Measurements from ENCODE around the gene KCNIP3.
"Not testable (repeated sequence)": the region's sequence is repeated elsewhere in the genome, so short reads cannot be mapped to it uniquely, and the experiment has no call there.

The KCNIP3 gene

GRCh38 chr2:95296880-95297487 is at the start of gene KCNIP3:
Gene KCNIP3 (plus strand): TSS chr2:95297347. CDS start chr2:95297439, 92 bp downstream.
- DNase-seq: no peak

DNA sequence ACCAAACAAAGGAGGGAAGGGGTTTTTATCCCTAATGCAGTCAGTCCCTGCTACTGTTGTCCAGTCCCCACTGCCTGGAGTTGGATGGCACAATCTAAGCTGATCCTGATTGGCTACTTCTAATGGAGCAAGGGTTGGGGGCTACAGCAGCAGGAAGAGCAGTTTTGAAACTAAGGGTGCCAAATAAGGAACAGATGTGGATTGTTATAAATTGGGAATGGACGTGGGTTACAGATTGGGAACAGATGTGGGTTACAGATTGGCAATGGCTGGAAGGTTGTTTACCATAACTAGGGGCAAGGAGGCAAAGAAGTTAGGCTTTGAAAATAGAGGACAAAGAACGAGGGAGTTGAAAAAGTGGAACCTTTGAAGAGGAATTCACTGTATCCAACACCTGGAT is 38.9 kb upstream of the KCNIP3 start:
- no peak for DNase-seq

- DNase-seq: no peak
Observed at GRCh38 chr2:95260028-95261023, 36.8 kb upstream of the KCNIP3 start.

GRCh38 chr2:95261602-95262001 is 35.5 kb upstream of the KCNIP3 start:
- DNase-seq: no peak

GRCh38 chr2:95262896-95263542 is 34.1 kb upstream of the KCNIP3 start:
- DNase-seq: no peak

- DNase-seq: no peak
Observed at GRCh38 chr2:95264624-95265023, 32.5 kb upstream of the KCNIP3 start.

GRCh38 chr2:95265182-95265581 is 32.0 kb upstream of the KCNIP3 start:
- DNase-seq: no peak

GRCh38 chr2:95266781-95267430 is 30.2 kb upstream of the KCNIP3 start:
- DNase-seq: no peak

DNA sequence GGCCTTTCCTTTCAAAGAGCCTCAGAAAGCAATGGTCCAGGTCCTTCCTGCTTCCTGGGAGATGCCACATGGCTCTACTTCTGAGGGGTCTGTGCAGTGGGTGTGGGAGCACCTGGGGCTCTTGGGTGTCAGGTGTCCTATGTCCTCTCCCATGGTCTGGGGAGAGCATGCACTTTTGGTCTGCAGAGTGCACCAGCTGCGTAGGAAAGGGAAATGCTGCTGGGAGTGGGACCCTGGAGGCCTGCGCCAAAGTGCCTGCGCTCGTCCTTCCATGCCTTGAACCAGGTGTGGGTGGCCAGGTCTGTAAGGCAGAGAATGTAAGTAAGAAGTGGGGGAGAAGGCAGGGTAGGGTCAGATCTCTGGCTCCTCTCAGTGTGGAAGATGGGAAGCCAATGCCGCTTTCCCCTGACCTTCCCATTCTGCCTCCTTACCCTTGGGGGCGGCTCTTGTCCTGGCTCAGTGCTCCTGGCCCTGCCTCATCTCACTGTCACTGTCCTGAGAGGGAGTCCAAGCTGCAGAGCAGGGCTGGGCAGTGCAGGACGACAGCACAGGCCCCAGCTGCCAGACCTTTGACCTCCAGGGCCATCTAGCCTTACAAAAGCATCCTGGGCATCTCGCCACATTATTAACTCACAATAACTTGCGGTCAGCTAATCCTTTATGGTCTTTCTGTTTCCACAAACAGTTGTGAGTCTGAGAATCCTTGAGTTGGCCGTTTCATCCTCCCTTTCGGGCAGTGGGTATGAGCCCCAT is 29.5 kb upstream of the KCNIP3 start:
- no peak for DNase-seq

GRCh38 chr2:95268211-95269035 is 28.7 kb upstream of the KCNIP3 start:
- DNase-seq: no peak

- no peak for DNase-seq
Observed at GRCh38 chr2:95269036-95269680, 28.0 kb upstream of the KCNIP3 start.

DNA sequence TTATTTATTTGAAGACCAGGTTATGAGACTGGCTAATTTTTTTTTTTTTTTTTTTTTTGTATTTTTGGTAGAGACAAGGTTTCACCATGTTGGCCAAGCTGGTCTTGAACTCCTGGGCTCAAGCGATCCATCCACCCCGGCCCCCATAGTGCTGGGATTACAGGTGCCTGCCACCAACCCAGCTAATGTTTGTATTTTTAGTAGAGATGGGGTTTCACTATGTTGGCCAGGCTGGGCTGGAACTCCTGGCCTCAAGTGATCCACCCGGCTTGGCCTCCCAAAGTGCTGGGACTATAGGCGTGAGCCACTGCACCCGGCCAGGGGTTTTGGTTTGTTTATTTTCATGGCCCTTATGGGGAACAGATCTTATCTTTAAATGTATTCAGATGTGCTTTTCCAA is 27.4 kb upstream of the KCNIP3 start:
- not testable (repeated sequence) for DNase-seq

GRCh38 chr2:95270541-95271081 is 26.5 kb upstream of the KCNIP3 start:
- no peak for DNase-seq

DNA sequence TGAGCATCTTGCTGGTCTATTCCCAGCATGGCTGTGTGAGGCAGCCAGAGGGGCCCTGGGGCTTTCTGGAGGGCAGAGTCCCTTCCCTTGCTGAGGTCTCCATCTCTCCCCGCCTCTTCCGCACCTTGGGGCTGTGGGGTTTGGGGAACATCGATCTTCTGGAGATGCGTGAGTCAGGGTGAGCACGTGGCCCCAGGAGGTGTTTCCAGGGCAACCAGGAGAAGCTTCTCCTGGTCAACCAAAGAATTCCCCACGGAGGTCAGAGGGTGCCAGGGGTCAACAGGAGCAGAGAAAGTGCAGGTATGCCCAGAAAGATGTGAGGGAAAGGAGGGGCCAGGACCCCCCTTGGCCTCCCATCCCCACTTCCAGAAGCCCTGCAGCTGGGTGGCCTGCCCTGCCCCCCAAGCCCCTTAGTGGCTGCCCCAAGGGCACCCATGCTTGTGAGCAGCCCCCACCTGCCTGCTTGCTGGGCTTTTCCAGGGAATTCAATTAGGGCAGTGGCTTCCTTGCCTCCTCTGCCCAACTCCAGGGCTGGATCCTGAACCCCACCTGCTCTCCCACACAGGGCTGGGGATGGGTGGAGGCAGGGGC is 25.7 kb upstream of the KCNIP3 start:
- DNase-seq: no peak

DNA sequence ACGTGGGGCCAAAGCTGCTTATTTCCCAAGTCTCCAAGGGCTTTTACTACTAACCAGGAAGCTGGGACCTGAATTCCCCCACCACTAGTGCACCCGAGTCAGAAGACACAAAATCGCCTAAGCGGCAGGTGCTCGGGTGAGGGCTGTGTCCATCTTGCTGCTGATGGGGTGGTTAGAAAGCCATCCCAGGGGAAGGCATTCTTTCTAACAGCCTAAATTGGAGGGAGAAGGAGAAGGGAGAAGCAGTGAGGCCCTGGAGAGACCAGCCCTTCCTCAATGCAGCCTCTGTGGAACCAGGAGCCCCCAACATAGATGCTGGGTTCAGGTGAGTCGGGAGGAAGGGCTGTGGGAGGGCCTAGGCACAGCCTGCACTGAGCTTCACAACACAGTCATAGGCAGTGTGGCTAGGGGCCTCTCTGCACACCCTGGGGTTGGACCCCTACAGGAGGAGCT is 24.8 kb upstream of the KCNIP3 start:
- DNase-seq: no peak

GRCh38 chr2:95272781-95273180 is 24.4 kb upstream of the KCNIP3 start:
- DNase-seq: no peak

DNA sequence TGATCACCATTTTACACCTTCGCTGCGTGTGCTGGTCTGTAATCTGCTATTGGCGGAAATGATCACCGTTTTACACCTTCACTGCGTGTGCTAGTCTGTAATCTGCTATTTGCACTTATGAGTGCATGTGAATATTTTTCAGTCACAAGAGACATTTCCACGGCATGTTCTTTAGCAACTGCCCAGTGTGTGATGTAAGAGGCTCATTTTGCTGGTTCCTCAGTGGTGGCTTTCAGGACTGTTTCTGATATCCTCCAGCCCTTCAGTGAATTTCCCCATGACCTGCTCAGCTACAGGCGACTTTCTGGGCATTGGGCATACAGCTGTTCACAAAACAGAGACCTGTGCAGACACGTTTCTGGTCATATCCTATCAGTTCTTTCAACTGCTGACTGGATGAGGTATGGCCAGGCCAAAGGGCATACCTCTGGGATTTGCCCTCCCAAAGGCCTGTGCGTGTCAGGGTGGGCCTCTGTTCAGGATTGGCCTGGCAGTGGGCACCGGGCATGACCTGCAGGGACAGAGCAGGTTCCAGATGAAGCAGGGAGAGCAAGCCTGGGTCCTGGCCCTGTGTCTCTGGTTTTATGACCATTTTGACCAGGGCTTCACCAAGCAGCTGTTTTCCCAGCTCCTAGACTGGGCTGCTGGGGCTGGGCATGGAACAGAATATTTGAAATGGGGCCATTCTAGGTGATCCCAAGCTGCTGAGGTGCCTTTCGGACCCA is 23.4 kb upstream of the KCNIP3 start:
- DNase-seq: no peak

- DNase-seq: no peak
Observed at GRCh38 chr2:95274291-95275150, 22.6 kb upstream of the KCNIP3 start, which contains the start of gene PROM2. Gene PROM2 (plus strand): TSS chr2:95274449. CDS start chr2:95274586, 137 bp downstream.

All from stimulated activated CD4-positive, alpha-beta T cell treated with anti-CD3 and anti-CD28 coated beads, Interleukin-12 subunit alpha, Interleukin-12 subunit beta, amount 100 ng/mL, for 4 hours (primary cell).